ENCODE data around the gene ERI3. TPM values are rescaled to one million over a fixed set of nuclear protein-coding genes. Genes with fewer than 3 reads are reported as not detected.

Gene ERI3
- total and polyA plus RNA-seq, 10 of the 15 experiments (the other 5 are each of a cell fraction or from before 2014, with no cell fraction given) = 20.6 to 90.4 (median 41.2) TPM

GRCh38 chr1:44348061-44348485 lies 7.0 kb downstream of the ERI3 start:
- H3K4me2 ChIP-seq (ENCODE audit: control insufficient read depth, insufficient read depth) = no peak overlapping the region
- H3K27me3 ChIP-seq (replicated peaks in 1 of 2; ENCODE audit: control insufficient read depth in 2 of 2, insufficient read depth in 2 of 2, low read length in 1 of 2) = no peaks in the 10 kb centered on the region
- BruUV-seq (replicated peaks) = no TSS peak
- ChIA-PET RAD21 (ENCODE audit: unreplicated experiment) (interaction anchor here (0.5 kb wide), 1 partner anchor 1992 kb away, joined by 3 read pairs; no protein-coding TSS in a partner anchor), SMC1A (ENCODE audit: uncharacterized antibody, unreplicated experiment) (no interaction called here), CTCF (interaction anchor here (0.5 kb wide), 1 partner anchor 421 kb away, joined by 3 read pairs; no protein-coding TSS in a partner anchor), POLR2A (no interaction called here)
- H3K27ac ChIP-seq (ENCODE audit: control insufficient read depth, insufficient read depth) = no peak overlapping the region
- H3K9ac ChIP-seq (ENCODE audit: control insufficient read depth, insufficient read depth, low read length) = no peak overlapping the region
- H3K4me3 ChIP-seq = no peak overlapping the region
- no peak overlapping the region for H2AFZ ChIP-seq (ENCODE audit: control insufficient read depth, low read depth, low read length)
- TF ChIP-seq FOXM1 (IDR thresholded peaks at IDR 0.05; ENCODE audit: low read depth, low read length) (no peak), NR2F1 (conservative IDR thresholded peaks at IDR 0.05) (no peak), RCOR1 (conservative IDR thresholded peaks at IDR 0.05; ENCODE audit: low read depth, low read length) (no peak), ETV6 (conservative IDR thresholded peaks at IDR 0.05 in 1 of 2, IDR thresholded peaks at IDR 0.05 in 1 of 2; ENCODE audit: borderline replicate concordance in 1 of 2, low read depth in 1 of 2) (no peak), KAT2A (conservative IDR thresholded peaks at IDR 0.05; ENCODE audit: control insufficient read depth, low read depth, low read length) (no peak), HDAC2 (IDR thresholded peaks at IDR 0.05) (no peak), SUZ12 (IDR thresholded peaks at IDR 0.05; ENCODE audit: unreplicated experiment) (no peak), ASH2L (IDR thresholded peaks at IDR 0.05; ENCODE audit: borderline replicate concordance, low read depth) (no peak), ATF3 (IDR thresholded peaks at IDR 0.05; ENCODE audit: borderline replicate concordance, extremely low read depth, low read depth, low read length) (no peak), ZBTB11 (CRISPR knock-in tag; IDR thresholded peaks at IDR 0.05) (no peak), WRNIP1 (IDR thresholded peaks at IDR 0.05; ENCODE audit: borderline replicate concordance, low read depth, low read length) (no peak), IKZF2 (IDR thresholded peaks at IDR 0.05) (no peak), LARP7 (IDR thresholded peaks at IDR 0.05) (no peak), PAX5 (IDR thresholded peaks at IDR 0.05; ENCODE audit: borderline replicate concordance, low read depth, low read length) (no peak)
- no peaks in the 10 kb centered on the region; the same call in 1 of the 2 replicates for H4K20me1 ChIP-seq (ENCODE audit: control insufficient read depth, insufficient read depth)
- H3K9me3 ChIP-seq (replicated peaks; ENCODE audit: control insufficient read depth, insufficient read depth, low read length) = no peaks in the 10 kb centered on the region
- DNase-seq (ENCODE audit: low read depth, low spot score) (no peak), FAIRE-seq (no peak), ATAC-seq (no peak)
- in situ Hi-C loops (cut with MboI) = no loop called here
- H3K36me3 ChIP-seq (ENCODE audit: control insufficient read depth in 2 of 2, insufficient read depth in 2 of 2, low read length in 1 of 2) = no peaks in the 10 kb centered on the region
- 94% methylated on average over 4 of the region's 4 CpGs for WGBS (ENCODE audit: insufficient coverage, insufficient replicate concordance, low lambda C conversion rate, missing lambda C conversion rate)
- H3K79me2 ChIP-seq (ENCODE audit: control insufficient read depth, insufficient read depth, low read length) = no peaks in the 10 kb centered on the region; the same call in 1 of the 2 replicates
- intact Hi-C loops (cut with micrococcal nuclease; ENCODE audit: unreplicated experiment) = no loop called here
- no peaks in the 10 kb centered on the region for H3K4me1 ChIP-seq (ENCODE audit: control insufficient read depth, insufficient read depth, low read length)

Measured in GM12878 (cell line).